ENCODE measurements around the gene NAT16. TPM values are rescaled to one million over a fixed set of nuclear protein-coding genes. Genes with fewer than 3 reads are reported as not detected.

NAT16 gene
- polyA plus RNA-seq, 1 donor from 2014 or later, result 4.5 TPM

DNA sequence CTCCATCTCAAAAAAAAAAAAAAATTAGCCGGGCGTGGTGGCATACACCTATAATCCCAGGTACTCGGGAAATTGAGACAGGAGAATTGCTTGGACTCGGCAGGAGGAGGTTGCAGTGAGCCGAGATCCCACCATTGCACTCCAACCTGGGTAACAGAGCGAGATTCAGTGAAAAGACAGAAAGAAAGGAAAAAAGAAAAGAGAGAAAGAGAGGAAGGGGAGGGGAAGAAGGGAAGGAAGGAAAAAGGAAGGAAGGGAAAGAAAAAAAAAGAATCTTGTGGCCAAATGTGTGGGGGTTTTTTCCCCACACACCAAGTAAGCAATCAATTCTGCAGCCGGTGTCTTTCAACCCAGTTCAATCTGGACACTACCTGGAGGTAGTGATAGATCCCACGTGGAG lies 9.0 kb upstream of the NAT16 start:
- TF ChIP-seq RAD21 (conservative IDR thresholded peaks at IDR 0.05) (no peak), TAF1 (IDR thresholded peaks at IDR 0.05; ENCODE audit: low read depth) (no peak), EZH2 (IDR thresholded peaks at IDR 0.05; ENCODE audit: borderline replicate concordance, insufficient read depth, low read length, poor library complexity, severe bottlenecking) (no peak), MXI1 (conservative IDR thresholded peaks at IDR 0.05; ENCODE audit: poor library complexity, severe bottlenecking) (no peak), EP300 (conservative IDR thresholded peaks at IDR 0.05; ENCODE audit: poor library complexity, severe bottlenecking) (no peak), SMC3 (conservative IDR thresholded peaks at IDR 0.05; ENCODE audit: poor library complexity) (no peak), POLR2AphosphoS5 (IDR thresholded peaks at IDR 0.05) (no peak)
- TF ChIP-seq, protein P1, sequence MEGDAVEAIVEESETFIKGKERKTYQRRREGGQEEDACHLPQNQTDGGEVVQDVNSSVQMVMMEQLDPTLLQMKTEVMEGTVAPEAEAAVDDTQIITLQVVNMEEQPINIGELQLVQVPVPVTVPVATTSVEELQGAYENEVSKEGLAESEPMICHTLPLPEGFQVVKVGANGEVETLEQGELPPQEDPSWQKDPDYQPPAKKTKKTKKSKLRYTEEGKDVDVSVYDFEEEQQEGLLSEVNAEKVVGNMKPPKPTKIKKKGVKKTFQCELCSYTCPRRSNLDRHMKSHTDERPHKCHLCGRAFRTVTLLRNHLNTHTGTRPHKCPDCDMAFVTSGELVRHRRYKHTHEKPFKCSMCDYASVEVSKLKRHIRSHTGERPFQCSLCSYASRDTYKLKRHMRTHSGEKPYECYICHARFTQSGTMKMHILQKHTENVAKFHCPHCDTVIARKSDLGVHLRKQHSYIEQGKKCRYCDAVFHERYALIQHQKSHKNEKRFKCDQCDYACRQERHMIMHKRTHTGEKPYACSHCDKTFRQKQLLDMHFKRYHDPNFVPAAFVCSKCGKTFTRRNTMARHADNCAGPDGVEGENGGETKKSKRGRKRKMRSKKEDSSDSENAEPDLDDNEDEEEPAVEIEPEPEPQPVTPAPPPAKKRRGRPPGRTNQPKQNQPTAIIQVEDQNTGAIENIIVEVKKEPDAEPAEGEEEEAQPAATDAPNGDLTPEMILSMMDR (IDR thresholded peaks at IDR 0.05; ENCODE audit: poor library complexity, severe bottlenecking), result no peak
- TF ChIP-seq, protein P2, sequence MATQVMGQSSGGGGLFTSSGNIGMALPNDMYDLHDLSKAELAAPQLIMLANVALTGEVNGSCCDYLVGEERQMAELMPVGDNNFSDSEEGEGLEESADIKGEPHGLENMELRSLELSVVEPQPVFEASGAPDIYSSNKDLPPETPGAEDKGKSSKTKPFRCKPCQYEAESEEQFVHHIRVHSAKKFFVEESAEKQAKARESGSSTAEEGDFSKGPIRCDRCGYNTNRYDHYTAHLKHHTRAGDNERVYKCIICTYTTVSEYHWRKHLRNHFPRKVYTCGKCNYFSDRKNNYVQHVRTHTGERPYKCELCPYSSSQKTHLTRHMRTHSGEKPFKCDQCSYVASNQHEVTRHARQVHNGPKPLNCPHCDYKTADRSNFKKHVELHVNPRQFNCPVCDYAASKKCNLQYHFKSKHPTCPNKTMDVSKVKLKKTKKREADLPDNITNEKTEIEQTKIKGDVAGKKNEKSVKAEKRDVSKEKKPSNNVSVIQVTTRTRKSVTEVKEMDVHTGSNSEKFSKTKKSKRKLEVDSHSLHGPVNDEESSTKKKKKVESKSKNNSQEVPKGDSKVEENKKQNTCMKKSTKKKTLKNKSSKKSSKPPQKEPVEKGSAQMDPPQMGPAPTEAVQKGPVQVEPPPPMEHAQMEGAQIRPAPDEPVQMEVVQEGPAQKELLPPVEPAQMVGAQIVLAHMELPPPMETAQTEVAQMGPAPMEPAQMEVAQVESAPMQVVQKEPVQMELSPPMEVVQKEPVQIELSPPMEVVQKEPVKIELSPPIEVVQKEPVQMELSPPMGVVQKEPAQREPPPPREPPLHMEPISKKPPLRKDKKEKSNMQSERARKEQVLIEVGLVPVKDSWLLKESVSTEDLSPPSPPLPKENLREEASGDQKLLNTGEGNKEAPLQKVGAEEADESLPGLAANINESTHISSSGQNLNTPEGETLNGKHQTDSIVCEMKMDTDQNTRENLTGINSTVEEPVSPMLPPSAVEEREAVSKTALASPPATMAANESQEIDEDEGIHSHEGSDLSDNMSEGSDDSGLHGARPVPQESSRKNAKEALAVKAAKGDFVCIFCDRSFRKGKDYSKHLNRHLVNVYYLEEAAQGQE (IDR thresholded peaks at IDR 0.05; ENCODE audit: borderline replicate concordance), result no peak
- H2AFZ ChIP-seq (ENCODE audit: low read depth, low read length), result no peak overlapping the region
- H3K27ac ChIP-seq (ENCODE audit: low read length), result no peak overlapping the region
- H3K4me3 ChIP-seq (ENCODE audit: low read length), result no peak overlapping the region
- no peaks in the 10 kb centered on the region for H3K9me3 ChIP-seq (ENCODE audit: low read length)
- H3K4me2 ChIP-seq (ENCODE audit: low read length), result no peak overlapping the region
- H3K9ac ChIP-seq (ENCODE audit: low read length), result no peak overlapping the region
- no peaks in the 10 kb centered on the region for H3F3A ChIP-seq (ENCODE audit: insufficient read depth, low read length, poor library complexity, severe bottlenecking)
- no peaks in the 10 kb centered on the region for H3K27me3 ChIP-seq (ENCODE audit: insufficient read depth, low read depth, low read length)
- H4K20me1 ChIP-seq (ENCODE audit: insufficient read depth), result no peaks in the 10 kb centered on the region
- no peaks in the 10 kb centered on the region for H3K79me2 ChIP-seq (replicated peaks; ENCODE audit: insufficient read depth, low read length)
- no peaks in the 10 kb centered on the region for H3K36me3 ChIP-seq (ENCODE audit: insufficient read depth, low read length)
- H3K9me2 ChIP-seq (ENCODE audit: insufficient read depth, low read length), result no peaks in the 10 kb centered on the region

DNA sequence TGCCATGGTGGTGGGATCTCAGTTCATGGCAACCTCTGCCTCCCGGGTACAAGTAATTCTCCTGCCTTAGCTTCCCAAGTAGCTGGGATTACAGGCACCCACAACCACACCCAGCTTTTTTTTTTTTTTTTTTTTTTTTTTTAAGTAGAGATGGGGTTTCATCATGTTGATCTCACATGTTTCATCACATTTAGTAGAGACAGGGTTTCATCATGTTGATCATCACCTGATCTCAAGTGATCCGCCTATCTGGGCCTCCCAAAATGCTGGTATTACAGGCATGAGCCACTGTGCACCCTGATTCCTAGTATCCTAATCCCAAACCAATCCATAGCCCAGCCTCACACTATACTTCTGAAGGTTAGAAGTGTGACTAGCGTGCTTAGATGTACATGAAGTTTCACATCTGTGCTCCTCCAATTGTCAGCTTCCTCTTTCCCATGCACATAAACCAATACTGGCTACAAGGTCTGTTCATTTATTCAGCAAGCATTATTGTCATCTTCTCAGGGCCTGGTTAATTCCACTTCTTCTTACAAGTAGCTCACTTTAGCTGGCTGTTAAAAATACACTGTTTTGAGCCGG lies 6.8 kb upstream of the NAT16 start:
- H3K36me3 ChIP-seq (ENCODE audit: insufficient read depth, low read length), result no peaks in the 10 kb centered on the region
- H3F3A ChIP-seq (ENCODE audit: insufficient read depth, low read length, poor library complexity, severe bottlenecking), result no peaks in the 10 kb centered on the region
- no peak overlapping the region for H2AFZ ChIP-seq (ENCODE audit: low read depth, low read length)
- no peak overlapping the region for H3K4me2 ChIP-seq (ENCODE audit: low read length)
- no peaks in the 10 kb centered on the region for H4K20me1 ChIP-seq (ENCODE audit: insufficient read depth)
- no peaks in the 10 kb centered on the region for H3K9me3 ChIP-seq (ENCODE audit: low read length)
- no peak overlapping the region for H3K4me3 ChIP-seq (ENCODE audit: low read length)
- H3K27ac ChIP-seq (ENCODE audit: low read length), result no peak overlapping the region
- H3K9me2 ChIP-seq (ENCODE audit: insufficient read depth, low read length), result no peaks in the 10 kb centered on the region
- TF ChIP-seq POLR2AphosphoS5 (IDR thresholded peaks at IDR 0.05), result no peak
- TF ChIP-seq, protein P1 (IDR thresholded peaks at IDR 0.05; ENCODE audit: poor library complexity, severe bottlenecking), result no peak
- no peak for TF ChIP-seq RAD21 (conservative IDR thresholded peaks at IDR 0.05)
- TF ChIP-seq EZH2 (IDR thresholded peaks at IDR 0.05; ENCODE audit: borderline replicate concordance, insufficient read depth, low read length, poor library complexity, severe bottlenecking), result no peak
- TF ChIP-seq, protein P2 (IDR thresholded peaks at IDR 0.05; ENCODE audit: borderline replicate concordance), result no peak
- TF ChIP-seq SMC3 (conservative IDR thresholded peaks at IDR 0.05; ENCODE audit: poor library complexity), result no peak
- TF ChIP-seq TAF1 (IDR thresholded peaks at IDR 0.05; ENCODE audit: low read depth), result no peak
- no peak for TF ChIP-seq EP300 (conservative IDR thresholded peaks at IDR 0.05; ENCODE audit: poor library complexity, severe bottlenecking)
- no peak for TF ChIP-seq MXI1 (conservative IDR thresholded peaks at IDR 0.05; ENCODE audit: poor library complexity, severe bottlenecking)
- no peak overlapping the region for H3K9ac ChIP-seq (ENCODE audit: low read length)
- H3K27me3 ChIP-seq (ENCODE audit: insufficient read depth, low read depth, low read length), result no peaks in the 10 kb centered on the region
- no peaks in the 10 kb centered on the region for H3K79me2 ChIP-seq (replicated peaks; ENCODE audit: insufficient read depth, low read length)
